ENCODE results near the gene PPARGC1A.

PPARGC1A gene

GRCh38 chr4:23746672-23747071, 143.2 kb downstream of the PPARGC1A start:
- no peak for DNase-seq (ENCODE audit: low read depth, low spot score)
- TF ChIP-seq CTCF (IDR thresholded peaks at IDR 0.05; ENCODE audit: insufficient read depth, low read length, missing control alignments): no peak
- ChIA-PET POLR2A (no interaction called here), CTCF (no interaction called here)
- no peak overlapping the region for H3K4me3 ChIP-seq (ENCODE audit: low read depth, low read length)

- ChIA-PET CTCF (no interaction called here), POLR2A (no interaction called here)
- no peak for TF ChIP-seq CTCF (IDR thresholded peaks at IDR 0.05; ENCODE audit: insufficient read depth, low read length, missing control alignments)
- no peak for DNase-seq (ENCODE audit: low read depth, low spot score)
- H3K4me3 ChIP-seq (ENCODE audit: low read depth, low read length): no peak overlapping the region
Observed at GRCh38 chr4:23746027-23746426, 143.8 kb downstream of the PPARGC1A start.

- CTCF ChIA-PET: no interaction called here
Observed at GRCh38 chr4:23745377-23745776, 144.5 kb downstream of the PPARGC1A start.

More at GRCh38 chr4:23745377-23745776, 144.5 kb downstream of the PPARGC1A start:
- TF ChIP-seq CTCF (IDR thresholded peaks at IDR 0.05; ENCODE audit: insufficient read depth, low read length, missing control alignments): no peak
- DNase-seq (ENCODE audit: low read depth, low spot score): no peak
- no peak overlapping the region for H3K4me3 ChIP-seq (ENCODE audit: low read depth, low read length)
- POLR2A ChIA-PET: no interaction called here
